Muscle of arm (tissue), 12 donors: ENCODE results near the gene UVRAG. TPM values are rescaled to one million over a fixed set of nuclear protein-coding genes. Genes with fewer than 3 reads are reported as not detected.

ENCODE experiments used
- DNase-seq: peaks from one replicate; pipeline ENCODE4 v3.0.0-alpha.2; 2013
- polyA plus RNA-seq, 12 donors: library from polyadenylated mRNA; unstranded; fragments of 120-200 nt; gene quantifications; one replicate each; pipeline ENCODE4 v1.2.1, GENCODE V29; 2013; ENCODE audit not compliant: insufficient read length in 12 of 12

Gene UVRAG
- polyA plus RNA-seq, 12 donors = 8.4 to 15.8 (median 10.8) TPM; not detected in 1

DNA sequence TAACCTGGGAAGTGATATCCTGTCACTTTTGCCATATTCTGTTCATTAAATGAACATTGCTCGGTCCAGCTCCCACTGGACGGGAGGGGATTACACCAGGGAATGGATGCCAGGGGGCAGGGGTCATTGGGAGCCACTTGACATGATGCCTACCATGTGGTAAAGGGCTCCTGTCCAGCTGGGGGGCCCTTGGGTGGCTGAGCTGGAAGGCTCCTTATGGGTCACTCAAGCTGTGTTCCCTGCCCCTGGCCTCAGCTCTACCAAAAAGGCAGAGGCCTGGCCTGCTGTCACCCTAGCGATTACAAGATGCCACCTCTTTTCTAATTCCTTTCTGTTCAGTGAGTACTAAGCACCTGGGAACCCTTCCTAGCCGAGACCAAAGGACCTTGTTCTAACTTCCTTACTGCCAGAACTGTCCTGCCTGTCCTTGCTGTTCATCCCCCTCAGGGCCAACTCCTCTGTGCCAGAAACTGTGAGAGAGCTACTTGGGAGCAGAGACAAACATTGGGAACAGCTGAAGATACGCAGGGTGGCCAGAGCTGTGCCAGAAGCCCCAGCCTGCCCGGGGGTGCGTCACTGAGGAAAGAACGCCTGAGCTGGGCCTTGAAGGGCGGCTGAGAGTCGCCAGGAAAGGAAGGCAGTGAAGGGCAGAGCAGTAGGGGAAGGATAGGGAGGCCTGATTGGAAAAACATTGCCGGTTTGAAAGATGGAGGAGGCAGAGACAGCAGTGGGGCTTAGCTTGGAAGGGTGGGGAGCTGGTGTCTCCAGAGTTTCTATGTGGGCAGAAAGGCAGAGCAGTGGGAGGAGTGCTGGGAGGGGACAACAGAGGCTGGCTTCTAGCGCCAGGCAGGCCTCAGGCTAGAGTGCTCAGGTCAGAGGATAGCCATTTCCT is 12.7 kb upstream of the UVRAG start:
- DNase-seq = no peak

DNA sequence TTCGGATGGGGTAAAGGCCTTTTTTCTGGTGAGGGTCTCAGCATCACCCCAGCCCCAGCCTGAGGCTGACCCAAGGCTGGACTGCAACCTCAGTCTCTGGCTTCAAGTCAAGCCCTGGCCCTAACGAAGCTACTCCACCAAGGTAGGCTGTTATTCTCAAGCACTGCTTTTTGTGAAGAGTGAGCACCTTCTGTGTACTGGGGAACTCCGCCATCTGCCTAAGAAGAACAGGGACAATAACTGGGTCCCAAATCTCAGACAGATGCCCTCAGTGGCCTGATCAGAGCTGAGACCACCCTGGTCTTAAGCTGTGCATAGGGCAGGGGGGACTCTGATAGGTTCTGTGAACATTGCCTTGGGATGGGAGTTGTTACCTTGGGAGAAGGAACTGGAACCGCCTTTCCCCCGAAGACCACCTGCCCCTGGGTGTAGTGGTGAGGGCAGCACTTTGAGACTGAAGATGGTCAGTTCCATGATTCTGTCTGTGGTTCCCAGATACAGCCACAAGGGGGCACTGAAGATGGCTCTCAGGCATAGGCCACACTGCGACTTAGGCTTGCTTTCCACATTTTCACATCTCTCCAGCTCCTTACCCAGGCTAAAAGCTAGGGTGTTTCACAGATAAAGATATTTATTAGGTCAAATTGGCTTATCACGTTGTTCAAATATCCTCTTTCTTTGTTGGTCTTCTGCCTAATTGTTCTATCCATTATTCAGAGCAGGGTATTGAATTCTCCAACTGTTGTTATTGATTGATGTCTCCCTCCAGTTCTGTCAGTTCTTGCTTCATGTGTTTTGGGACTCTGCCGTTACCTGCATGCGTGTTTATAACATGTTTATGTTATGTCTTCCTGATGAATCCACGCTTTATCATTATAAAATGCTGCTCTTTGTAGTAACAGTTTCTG is 11.8 kb upstream of the UVRAG start:
- peak; percentile 80 for DNase-seq

DNA sequence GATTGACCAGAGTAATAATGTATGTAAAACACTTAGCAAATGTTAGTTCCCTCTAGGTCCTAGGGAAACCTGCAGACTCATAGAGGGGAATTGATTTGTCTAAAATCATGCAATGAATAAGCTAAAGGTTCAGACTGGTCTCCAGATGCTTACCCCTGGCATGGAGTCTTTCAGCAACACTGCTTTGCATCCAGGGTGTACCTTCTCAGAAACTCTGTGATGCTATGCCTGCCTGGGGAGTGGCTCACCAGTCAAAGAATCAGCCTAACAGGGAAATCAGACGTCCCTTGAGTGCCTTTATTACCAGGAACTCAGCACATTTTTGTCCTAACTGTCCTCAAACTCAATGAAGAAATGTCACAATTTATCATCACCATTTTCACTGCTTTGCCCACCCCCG is 5.9 kb upstream of the UVRAG start:
- no peak for DNase-seq

DNA sequence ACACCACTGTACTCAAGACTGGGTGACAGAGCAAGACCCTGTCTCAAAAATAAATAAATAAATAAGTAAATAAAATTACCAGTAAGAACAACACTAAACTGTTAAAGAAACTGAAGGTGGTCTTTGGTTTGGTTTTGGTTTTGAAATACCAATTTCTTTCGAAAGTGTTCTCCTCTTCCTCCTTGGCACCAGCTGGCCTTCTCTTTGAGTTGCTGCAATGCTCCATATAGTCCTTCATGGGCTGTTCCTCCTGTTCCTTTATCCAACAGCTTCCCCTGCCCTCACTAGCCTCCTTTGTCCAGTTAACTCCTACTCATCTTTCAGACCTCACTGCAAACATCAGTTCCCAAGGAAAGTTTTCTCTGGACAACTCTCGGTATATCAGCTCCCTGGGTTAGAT is 5.0 kb upstream of the UVRAG start:
- no peak for DNase-seq

DNA sequence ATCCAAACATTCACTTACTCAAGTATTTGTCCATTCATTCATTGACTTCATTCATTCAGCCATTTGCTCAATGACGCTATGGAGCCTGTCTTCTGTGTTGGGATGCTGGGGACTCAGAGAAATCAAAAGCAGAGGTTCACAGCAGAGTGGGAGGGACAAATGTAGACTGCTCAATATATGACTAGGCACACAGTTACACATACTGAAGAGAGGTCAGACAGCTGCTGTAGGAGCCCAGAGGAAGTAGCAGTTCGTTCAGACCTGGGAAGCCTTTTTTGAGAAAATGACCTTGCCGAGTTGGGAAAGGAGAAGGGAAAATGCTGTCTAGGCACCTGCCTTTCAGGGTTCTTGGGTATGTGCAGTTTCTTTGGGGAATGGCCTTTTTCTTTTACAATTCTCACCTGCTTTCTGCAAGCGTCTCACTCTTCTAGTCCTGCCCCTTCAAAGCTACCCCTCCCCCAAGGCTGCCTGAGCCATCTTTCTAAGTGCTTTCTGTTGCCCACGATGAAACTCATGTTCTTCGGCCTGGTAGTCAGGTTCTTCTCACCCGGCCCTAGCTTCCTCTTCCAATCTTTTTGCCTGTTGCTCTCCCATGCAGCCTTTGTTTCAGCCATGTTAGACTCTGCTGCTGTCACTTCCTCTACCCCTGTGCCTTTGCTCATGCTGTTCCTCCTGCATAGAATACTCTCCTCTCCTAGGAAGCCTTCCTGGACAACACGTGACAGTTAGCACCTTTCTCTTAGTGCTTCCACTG is 4.2 kb upstream of the UVRAG start:
- DNase-seq = no peak

DNA sequence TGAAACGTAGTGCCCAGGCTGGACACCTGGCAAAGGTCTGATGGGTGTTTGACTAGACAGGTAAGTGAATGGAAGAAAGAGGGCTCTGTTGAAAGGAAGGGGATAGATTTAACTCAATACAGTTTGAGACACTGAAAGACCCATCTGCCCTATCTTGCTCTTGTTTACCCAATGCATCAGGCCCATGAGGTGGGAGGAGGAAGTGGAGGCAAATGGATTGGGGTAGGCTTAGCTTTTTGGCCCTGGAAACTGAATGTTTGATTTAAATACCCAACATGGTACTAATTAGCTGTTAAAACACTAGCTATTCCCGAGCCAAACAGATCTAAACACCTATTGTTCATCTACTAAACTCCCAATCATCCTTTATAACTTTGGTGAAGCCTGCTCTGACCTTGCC is 3.5 kb upstream of the UVRAG start:
- DNase-seq = no peak

DNA sequence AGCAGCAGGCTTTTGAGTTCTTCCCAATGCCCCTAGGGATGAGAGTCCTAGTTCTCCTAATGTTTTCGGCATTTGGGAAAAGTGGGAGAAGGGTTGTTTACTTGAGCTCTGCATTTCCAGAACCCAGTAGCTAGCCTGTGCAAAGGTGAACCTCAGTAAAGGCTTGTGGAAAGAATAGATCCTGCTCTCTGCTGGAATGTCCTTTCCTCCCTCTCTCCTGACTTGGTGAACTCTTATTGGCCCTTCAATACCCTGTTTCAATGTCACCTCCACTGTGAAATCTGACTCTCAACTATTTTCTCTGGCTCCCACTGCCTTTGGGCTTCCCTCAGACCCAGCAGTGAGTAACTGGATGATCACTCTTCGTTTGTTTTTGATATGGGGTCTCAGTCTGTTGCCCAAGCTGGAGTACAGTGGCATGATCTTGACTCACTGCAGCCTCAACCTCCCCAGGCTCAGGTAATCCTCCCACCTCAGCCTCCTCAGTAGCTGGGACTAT is 2.4 kb upstream of the UVRAG start:
- DNase-seq = no peak

DNA sequence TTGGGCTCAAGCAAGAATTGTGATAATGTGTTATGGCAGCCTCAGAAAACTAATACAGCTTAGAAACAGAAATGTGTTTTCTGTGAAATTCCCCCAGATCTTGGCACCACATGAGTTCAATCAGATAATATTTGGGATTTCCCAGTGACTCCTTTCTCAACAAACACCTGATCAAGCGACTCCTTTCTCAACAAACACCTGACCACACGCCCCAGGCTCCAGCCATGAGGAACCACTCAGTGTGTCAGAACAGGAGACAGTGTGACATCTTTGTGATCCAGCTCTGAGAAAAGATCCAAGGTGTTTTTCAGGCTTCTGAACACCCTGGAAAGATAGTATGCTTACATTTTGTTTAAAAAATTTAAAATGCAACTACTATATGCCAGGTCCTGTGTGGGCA is 1.9 kb upstream of the UVRAG start:
- DNase-seq = no peak

DNA sequence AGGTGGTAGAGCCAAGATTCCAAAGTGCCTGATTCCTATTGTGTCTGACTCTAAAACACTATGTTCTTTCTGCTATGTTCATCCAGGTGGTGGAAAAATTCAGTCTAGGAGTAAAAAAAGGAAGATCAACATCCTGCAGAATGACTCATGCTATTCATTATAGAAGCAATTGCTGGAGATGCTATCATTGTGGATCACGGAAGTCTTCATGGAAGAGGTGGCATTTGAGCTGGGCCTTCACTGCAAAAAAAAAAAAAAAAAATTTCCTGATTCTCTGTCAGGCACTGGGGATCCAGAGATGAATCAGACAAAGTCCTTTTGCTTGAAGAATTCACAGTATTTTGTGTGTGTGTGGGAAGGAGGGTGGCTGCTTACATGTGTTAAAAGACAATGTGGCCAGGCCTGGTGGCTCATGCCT is 1.4 kb upstream of the UVRAG start:
- DNase-seq = no peak

DNA sequence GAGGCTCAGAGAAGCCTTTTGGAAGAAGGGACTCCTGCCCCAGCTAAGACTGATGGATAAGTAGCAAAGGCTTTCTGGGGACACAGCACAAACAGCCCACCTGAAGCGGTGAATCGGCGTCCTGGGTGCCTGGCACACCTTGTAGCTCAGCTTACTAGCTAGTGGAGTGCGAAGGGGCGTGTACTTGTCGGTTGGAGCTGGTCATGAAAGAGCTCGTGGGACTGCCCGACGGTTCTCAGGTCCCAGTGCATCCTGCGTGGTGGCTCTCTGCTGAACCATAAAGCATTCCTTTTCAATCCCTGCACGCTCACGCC is 690 bp upstream of the UVRAG start:
- no peak for DNase-seq

DNA sequence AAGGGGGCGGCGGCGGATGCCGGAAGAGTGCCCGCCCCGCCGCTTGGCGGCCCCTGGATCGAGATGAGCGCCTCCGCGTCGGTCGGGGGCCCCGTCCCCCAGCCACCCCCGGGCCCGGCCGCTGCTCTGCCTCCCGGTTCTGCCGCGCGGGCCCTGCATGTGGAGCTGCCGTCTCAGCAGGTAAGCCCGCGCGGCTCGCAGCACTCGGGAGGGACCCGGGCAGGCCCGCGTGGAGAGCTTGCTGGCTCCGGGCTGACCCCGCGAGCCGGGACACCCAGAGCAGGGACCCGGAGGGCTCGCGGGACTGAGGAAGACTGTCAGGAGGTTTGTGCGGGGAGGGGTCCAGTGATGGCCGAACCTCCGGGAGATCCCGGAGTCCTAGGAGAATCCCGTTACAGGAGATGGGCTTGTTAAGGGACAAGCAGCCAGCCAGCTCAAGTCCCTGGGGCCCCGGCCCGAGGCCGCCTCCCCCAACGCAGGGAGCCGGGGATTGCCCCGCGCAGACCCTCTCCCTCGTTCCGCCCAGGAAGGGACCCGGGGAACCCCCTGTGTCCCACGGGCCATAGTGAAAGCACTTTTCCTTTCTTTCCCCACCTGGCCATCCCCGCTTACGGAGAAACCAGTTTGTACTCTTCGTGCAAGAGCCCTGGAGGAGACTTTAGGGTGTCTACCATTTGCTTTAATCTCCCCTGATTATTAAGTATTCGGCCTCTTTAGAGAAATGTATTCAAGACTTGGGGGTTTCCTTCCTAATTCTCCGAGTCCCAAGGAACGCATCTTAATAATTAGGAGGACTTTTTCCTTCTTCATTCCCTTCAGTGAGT is 547 bp downstream of the UVRAG start:
- DNase-seq = peak; percentile 44

DNA sequence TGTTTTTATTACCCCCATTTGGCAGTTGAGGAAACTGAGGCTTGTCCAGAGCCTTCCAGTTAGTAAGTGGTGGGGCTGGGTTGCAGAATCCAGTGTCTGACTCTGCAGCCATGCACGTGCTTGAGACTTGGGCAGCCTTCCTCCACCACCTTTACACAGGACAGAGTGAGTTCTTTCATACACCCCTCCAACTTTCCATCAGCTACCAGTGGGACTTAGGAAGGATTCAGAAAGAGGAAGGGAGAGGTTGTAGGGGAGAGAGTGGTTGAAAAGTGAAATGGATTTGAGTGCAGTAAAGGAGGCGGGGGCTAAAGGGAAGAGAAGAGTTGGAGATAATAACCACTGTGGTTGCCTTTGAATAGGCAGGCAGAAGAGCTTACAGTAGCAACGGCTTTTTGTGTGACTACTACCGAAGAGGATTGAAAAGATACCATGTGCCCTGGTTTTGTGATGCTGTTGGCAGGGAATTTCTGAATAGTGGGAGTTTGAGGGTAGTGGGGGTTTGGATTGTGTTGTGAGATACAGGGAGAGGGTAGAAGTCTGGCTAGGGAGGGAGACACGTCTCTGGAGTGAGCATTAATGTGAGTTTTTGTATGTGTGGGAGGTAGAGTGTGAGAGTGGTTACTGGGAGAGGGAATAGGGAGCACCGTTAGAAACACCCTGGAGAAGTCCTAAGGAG is 1.7 kb downstream of the UVRAG start:
- no peak for DNase-seq

DNA sequence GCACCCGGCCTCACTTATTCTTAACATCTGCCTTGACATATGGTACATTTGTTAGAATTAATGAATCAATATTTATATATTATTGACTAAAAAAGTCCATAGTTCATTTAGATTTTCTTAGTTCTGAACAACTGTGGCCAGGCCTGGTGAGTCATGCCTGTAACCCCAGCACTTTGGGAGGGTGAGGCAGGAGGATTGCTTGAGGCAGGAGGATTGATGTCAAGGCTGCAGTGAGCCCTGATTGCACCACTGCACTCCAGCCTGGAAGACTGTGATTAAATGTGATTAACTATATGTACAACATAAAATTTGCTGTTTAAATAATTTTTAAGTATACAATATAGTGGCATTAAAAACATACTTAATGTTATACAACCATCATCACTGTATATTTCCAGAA is 5.6 kb downstream of the UVRAG start:
- no peak for DNase-seq

DNA sequence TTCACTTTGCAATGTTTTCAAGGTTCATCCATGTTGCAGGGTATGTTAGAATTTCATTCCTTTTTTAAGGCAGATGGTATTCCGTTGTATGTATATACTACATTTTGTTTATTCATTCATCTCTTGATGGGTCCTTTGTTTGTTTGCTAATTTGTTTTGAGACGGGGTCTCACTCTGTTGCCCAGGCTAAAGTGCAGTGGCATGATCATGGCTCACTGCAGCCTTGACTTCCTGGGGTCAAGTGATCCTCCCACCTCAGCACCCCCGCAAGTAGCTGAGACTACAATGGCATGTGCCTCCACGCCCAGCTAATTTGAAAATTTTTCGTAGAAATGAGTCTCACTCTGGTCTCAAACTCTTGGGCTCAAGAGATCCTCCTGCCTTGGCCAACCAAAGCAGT is 6.2 kb downstream of the UVRAG start:
- no peak for DNase-seq

DNA sequence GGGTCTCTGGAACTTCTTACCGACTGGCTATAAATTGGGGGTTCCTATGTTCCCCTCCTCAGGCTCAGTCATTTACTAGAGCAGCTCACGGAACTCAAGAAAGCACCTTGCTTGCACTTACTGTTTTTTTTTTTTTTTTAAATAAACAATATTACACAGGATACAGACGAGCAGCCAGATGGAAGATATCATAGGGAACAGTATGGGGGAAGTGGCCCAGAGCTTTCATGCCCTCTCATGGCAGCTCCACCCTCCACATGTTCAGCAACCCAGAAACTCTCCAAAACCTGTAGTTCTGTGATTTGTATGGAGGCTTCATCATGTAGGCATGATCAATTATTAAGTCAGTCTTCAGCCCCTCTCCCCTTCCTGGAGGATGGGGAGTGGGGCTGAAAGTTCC is 7.5 kb downstream of the UVRAG start:
- no peak for DNase-seq

DNA sequence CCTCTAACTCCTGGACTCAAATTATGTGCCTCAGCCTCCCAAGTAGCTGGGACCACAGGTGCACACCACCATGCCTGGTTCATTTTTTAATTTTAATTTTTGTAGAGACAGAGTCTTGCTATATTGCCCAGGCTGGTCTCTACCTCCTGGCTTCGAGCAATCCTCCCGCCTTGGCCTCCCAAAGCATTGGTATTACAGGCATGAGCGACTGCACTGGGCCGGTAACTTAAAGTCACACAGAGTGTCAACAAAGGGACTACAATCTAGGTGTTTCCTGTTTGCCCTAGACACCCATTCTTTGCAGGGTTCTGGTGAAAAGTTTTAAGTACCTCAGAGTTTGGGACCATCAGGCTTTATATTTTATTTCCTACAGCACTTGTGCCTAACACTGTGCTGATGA is 8.4 kb downstream of the UVRAG start:
- DNase-seq = no peak

DNA sequence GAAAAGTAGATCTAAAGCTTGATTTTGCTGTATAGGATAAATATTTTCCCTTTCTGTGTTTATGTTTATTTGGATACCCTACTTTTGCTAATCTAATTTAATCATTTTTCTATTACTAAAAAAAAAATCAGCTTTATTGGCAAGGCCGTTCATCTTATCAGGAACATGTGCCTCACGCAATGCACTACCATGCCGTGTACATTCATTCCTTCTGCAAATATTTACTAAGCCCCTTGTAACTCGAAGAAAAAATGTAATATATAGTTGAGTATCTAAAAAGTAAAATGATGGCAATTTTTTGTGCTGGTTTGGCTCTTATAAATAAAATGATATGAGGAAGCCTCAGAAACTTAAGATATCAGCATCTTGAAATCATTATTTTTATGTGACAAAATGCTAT is 8.9 kb downstream of the UVRAG start:
- no peak for DNase-seq

DNA sequence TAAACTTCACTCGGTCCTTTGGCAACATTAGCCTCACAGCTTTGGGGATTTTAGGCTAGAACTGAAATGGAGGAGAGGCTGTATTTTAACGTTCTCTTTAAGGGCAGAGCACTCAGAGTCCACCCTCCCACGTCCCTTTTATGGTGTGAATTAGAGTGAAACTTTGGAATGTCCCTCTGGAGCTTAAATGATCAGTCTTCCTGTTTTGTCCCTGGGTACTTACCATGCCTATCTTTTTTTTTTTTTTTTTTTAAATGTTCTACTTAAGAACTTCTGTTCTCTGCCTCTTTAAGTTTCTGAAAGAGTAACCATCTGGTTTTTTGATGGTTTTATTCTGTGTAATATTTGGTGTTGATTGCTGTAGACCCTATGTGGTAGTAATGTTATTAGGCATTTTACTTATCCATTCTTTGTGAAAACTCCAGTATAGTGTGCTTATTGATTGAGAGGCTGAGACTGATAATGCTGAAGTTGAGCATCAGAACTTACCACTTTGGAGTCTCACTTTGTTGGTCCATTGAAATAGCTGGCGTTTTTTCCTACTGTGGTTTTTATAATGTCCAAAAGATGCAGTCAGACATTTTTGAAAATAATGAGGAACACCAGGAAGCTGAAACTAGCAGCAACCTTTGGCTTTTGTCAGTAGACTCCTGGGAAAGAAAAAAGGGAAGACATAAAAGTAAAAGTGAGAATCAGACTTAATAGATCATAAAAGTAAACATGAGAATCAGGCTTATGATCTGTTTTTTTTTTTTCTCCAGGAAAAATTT is 11.6 kb downstream of the UVRAG start:
- DNase-seq = no peak

DNA sequence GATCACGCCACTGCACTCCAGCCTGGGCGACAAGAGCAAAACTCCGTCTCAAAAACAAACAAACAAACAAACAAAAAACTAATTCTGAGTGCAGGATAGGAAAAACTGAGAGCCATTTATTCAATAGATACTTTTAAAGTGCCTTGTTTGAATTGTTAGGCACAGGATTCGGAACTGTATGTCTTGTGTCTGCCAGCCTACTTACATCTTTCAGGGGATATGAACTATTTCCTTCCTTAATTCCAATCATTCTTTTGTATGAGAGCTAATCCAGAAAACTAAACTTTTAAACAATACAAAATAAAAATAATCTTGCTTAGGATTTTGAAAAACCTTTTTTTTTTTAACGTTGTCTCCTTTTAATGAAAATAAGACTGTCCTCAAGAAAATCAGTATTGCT is 12.6 kb downstream of the UVRAG start:
- DNase-seq = no peak
